MM.1S (cell line): Measurements from ENCODE around the gene SHANK3.

Experiments
- DNase-seq: peaks from one replicate; pipeline ENCODE4 v3.0.0-alpha.2; 2015
- H2AFZ ChIP-seq: fragments of 300-600 bp; sonication (generic); 2 replicates; pipeline ENCODE4 v1.6.0; 2016; ENCODE audit warnings: antibody characterized with exemption, low read length
- H3F3A ChIP-seq: fragments of 300-600 bp; sonication (generic); 2 replicates; pipeline ENCODE4 v1.6.1; 2016; ENCODE audit warnings: mild to moderate bottlenecking, antibody characterized with exemption, low read length, moderate library complexity, mixed read lengths; ENCODE audit not compliant: insufficient read depth
- H3K27ac ChIP-seq: fragments of 300-600 bp; sonication (generic); 2 replicates; pipeline ENCODE4 v1.5.1; 2016; ENCODE audit warnings: mild to moderate bottlenecking, low read length
- H3K27me3 ChIP-seq: fragments of 300-600 bp; sonication (generic); replicated peaks from 2 replicates; pipeline ENCODE4 v1.6.0; 2016; ENCODE audit warnings: low read length; ENCODE audit not compliant: insufficient read depth
- H3K36me3 ChIP-seq: fragments of 300-600 bp; sonication (generic); replicated peaks from 2 replicates; pipeline ENCODE4 v1.6.1; 2016; ENCODE audit warnings: mild to moderate bottlenecking, low read length, mixed read lengths; ENCODE audit not compliant: insufficient read depth
- H3K4me1 ChIP-seq: fragments of 300-600 bp; sonication (generic); 2 replicates; pipeline ENCODE4 v1.6.1; 2016; ENCODE audit warnings: low read length, mixed read lengths
- H3K4me2 ChIP-seq: fragments of 300-600 bp; sonication (generic); 2 replicates; pipeline ENCODE4 v1.6.0; 2016; ENCODE audit warnings: low read depth, low read length
- H3K4me3 ChIP-seq: fragments of 300-600 bp; sonication (generic); 2 replicates; pipeline ENCODE4 v1.5.1; 2016; ENCODE audit warnings: low read length, mixed read lengths
- H3K79me2 ChIP-seq: fragments of 300-600 bp; sonication (generic); 2 replicates; pipeline ENCODE4 v1.6.1; 2016; ENCODE audit warnings: mixed run types, low read length, mixed read lengths
- H3K9ac ChIP-seq: fragments of 300-600 bp; sonication (generic); 2 replicates; pipeline ENCODE4 v1.6.1; 2016; ENCODE audit warnings: low read length, mixed read lengths
- H3K9me2 ChIP-seq: fragments of 300-600 bp; sonication (generic); replicated peaks from 2 replicates; pipeline ENCODE4 v1.6.1; 2016; ENCODE audit warnings: mild to moderate bottlenecking, low read length, mixed read lengths; ENCODE audit not compliant: insufficient read depth
- H3K9me3 ChIP-seq: fragments of 300-600 bp; sonication (generic); replicated peaks from 2 replicates; pipeline ENCODE4 v1.6.1; 2016; ENCODE audit warnings: mild to moderate bottlenecking, low read length, mixed read lengths; ENCODE audit not compliant: insufficient read depth
- H4K20me1 ChIP-seq: fragments of 300-600 bp; sonication (generic); 2 replicates; pipeline ENCODE4 v1.6.1; 2016; ENCODE audit warnings: mild to moderate bottlenecking, low read length, moderate library complexity, mixed read lengths; ENCODE audit not compliant: insufficient read depth
- CTCF ChIP-seq: fragments of 300-600 bp; sonication (generic); IDR thresholded peaks from 2 replicates; pipeline ENCODE4 v1.5.1; 2016; ENCODE audit warnings: antibody characterized with exemption, low read length, mixed read lengths
- EZH2 ChIP-seq: fragments of 300-600 bp; sonication (generic); optimal IDR thresholded peaks from 2 replicates; pipeline ENCODE3; 2017; ENCODE audit warnings: low read depth, mild to moderate bottlenecking, antibody characterized with exemption, low read length, mixed read lengths
- EZH2phosphoT487 ChIP-seq: fragments of 300-600 bp; sonication (generic); IDR thresholded peaks from 2 replicates; pipeline ENCODE4 v1.6.1; 2018; ENCODE audit warnings: antibody characterized with exemption, low read length

SHANK3 gene

GRCh38 chr22:50699756-50700386 lies 27.2 kb downstream of the SHANK3 start:
- no peak overlapping the region for H2AFZ ChIP-seq
- no peaks in the 10 kb centered on the region for H3K36me3 ChIP-seq
- DNase-seq, result no peak
- H3K9me3 ChIP-seq, result no peaks in the 10 kb centered on the region
- H3K79me2 ChIP-seq, result no peaks in the 10 kb centered on the region
- no peak overlapping the region for H3K4me2 ChIP-seq
- no peaks in the 10 kb centered on the region for H3K9me2 ChIP-seq
- no peak overlapping the region for H3K27ac ChIP-seq
- no peak overlapping the region for H3K9ac ChIP-seq
- TF ChIP-seq EZH2 (no peak), CTCF (peak; percentile 24), EZH2phosphoT487 (no peak)
- H3F3A ChIP-seq, result 0 out of 2 replicates have a peak, but pooled peaks cover 5% of the 10 kb centered on the region
- no peaks in the 10 kb centered on the region for H3K27me3 ChIP-seq
- H4K20me1 ChIP-seq, result no peaks in the 10 kb centered on the region
- peaks cover 10% of the 10 kb centered on the region for H3K4me1 ChIP-seq
- no peak overlapping the region for H3K4me3 ChIP-seq

- no peaks in the 10 kb centered on the region for H3K27me3 ChIP-seq
- H3K36me3 ChIP-seq, result no peaks in the 10 kb centered on the region
- H3K4me3 ChIP-seq, result no peak overlapping the region
- no peak overlapping the region for H3K27ac ChIP-seq
- no peak overlapping the region for H3K9ac ChIP-seq
- DNase-seq, result no peak
- TF ChIP-seq CTCF, result no peak
- no peak for TF ChIP-seq EZH2phosphoT487
- TF ChIP-seq EZH2, result no peak
- H3F3A ChIP-seq, result 0 out of 2 replicates have a peak, but pooled peaks cover 5% of the 10 kb centered on the region
- no peak overlapping the region for H3K4me2 ChIP-seq
- H3K9me3 ChIP-seq, result no peaks in the 10 kb centered on the region
- peaks cover 10% of the 10 kb centered on the region for H3K4me1 ChIP-seq
- no peaks in the 10 kb centered on the region for H3K9me2 ChIP-seq
- H3K79me2 ChIP-seq, result no peaks in the 10 kb centered on the region
- H2AFZ ChIP-seq, result no peak overlapping the region
- H4K20me1 ChIP-seq, result no peaks in the 10 kb centered on the region
These were observed 27.9 kb downstream of the SHANK3 start for GRCh38 chr22:50700387-50701075.

GRCh38 chr22:50701076-50701419 lies 28.4 kb downstream of the SHANK3 start:
- H2AFZ ChIP-seq, result no peak overlapping the region
- H3K9ac ChIP-seq, result no peak overlapping the region
- TF ChIP-seq EZH2phosphoT487, result no peak
- no peak for TF ChIP-seq CTCF
- TF ChIP-seq EZH2, result no peak
- 0 out of 2 replicates have a peak, but pooled peaks cover 5% of the 10 kb centered on the region for H3F3A ChIP-seq
- peaks cover 10% of the 10 kb centered on the region for H3K4me1 ChIP-seq
- H3K4me2 ChIP-seq, result no peak overlapping the region
- no peak overlapping the region for H3K4me3 ChIP-seq
- H3K9me3 ChIP-seq, result no peaks in the 10 kb centered on the region
- H3K36me3 ChIP-seq, result no peaks in the 10 kb centered on the region
- peaks cover 3% of the 10 kb centered on the region; the same call in 1 of the 2 replicates for H3K79me2 ChIP-seq
- no peaks in the 10 kb centered on the region for H3K9me2 ChIP-seq
- no peak overlapping the region for H3K27ac ChIP-seq
- no peaks in the 10 kb centered on the region for H4K20me1 ChIP-seq
- DNase-seq, result no peak
- H3K27me3 ChIP-seq, result no peaks in the 10 kb centered on the region
